ENCODE measurements around the gene ANXA2. TPM values are rescaled to one million over a fixed set of nuclear protein-coding genes. Genes with fewer than 3 reads are reported as not detected.

ANXA2 gene
- total RNA-seq, 1 donor = 3,136 TPM

DNA sequence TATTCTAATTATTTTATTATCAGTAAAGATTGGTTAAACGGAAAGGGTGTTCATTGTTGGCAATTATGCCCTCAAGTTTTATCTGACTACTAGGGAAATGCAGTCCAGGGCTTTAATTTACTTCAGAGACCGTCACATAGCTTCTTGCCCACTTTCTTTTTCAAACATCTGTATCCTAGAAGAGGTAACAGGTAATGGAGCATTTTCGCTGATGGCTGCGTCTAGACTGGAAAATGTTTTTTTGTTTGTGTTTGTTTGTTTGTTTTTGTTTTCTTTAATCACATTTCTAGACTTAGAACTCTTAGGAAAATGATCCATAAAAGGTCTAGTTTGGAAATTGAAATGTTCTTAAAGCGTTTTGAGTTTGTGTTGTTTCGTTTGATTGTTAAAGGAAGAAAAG is 71.4 kb downstream of the ANXA2 start:
- no peak overlapping the region for H3K4me3 ChIP-seq (ENCODE audit: low read depth, low read length)
- TF ChIP-seq, protein P1, sequence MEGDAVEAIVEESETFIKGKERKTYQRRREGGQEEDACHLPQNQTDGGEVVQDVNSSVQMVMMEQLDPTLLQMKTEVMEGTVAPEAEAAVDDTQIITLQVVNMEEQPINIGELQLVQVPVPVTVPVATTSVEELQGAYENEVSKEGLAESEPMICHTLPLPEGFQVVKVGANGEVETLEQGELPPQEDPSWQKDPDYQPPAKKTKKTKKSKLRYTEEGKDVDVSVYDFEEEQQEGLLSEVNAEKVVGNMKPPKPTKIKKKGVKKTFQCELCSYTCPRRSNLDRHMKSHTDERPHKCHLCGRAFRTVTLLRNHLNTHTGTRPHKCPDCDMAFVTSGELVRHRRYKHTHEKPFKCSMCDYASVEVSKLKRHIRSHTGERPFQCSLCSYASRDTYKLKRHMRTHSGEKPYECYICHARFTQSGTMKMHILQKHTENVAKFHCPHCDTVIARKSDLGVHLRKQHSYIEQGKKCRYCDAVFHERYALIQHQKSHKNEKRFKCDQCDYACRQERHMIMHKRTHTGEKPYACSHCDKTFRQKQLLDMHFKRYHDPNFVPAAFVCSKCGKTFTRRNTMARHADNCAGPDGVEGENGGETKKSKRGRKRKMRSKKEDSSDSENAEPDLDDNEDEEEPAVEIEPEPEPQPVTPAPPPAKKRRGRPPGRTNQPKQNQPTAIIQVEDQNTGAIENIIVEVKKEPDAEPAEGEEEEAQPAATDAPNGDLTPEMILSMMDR (IDR thresholded peaks at IDR 0.05; ENCODE audit: insufficient read depth, low read length) = no peak
- no peak for DNase-seq (ENCODE audit: low read depth)

DNA sequence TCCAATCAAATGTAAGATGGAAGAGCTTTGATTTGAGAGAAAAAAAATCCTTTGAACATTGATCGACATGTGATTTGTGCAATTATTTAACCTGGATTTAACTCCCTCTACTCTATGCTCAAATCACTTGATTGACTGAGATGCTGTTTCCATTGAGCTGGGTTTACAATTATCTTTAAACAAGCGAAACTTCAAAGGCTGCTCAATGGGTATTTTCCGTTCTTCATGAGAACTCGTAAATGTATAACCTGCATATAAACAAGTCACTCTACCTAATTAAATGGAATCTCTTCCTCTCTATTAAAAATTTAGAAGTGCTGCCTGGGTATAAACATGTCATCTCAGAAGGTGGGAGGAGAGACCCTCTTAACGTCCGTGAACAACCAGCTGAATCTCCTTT is 71.9 kb downstream of the ANXA2 start:
- DNase-seq (ENCODE audit: low read depth) = no peak
- TF ChIP-seq, protein P1 (IDR thresholded peaks at IDR 0.05; ENCODE audit: insufficient read depth, low read length) = no peak
- H3K4me3 ChIP-seq (ENCODE audit: low read depth, low read length) = no peak overlapping the region

DNA sequence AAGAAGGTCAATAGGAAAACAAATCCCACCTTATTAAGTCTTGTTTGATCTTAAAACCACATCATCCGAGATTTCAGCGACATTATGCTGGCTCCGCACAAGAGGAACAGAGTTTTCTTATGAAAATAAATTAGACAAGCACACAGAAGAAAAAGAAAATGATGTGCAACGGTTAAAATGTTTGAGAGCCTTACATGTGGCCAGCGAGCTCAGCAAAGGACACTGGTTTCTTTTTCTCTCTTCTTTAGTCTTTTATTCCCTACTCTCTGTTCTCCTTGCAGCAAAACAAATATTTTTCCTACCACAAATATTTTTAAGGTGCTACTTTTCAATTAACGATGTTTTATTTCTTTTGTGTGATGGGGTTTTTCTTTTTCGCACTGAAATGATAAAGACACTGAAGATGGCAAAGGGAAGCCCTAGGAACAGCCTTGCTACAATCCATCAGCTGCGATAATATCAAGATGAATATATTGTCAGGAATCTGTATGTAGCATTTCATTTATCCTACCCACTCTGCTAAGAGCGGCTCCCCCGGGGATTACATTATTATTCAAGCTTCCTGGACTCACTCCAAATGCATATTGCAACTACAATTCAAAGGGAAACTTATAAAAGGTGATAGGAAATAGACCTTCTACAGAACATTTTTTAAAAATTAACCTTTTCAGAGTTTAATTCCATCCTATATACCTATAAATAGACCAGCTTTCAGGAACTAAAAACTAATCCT is 72.9 kb downstream of the ANXA2 start:
- H3K4me3 ChIP-seq (ENCODE audit: low read depth, low read length) = no peak overlapping the region
- TF ChIP-seq, protein P1 (IDR thresholded peaks at IDR 0.05; ENCODE audit: insufficient read depth, low read length) = no peak
- DNase-seq (ENCODE audit: low read depth) = no peak

DNA sequence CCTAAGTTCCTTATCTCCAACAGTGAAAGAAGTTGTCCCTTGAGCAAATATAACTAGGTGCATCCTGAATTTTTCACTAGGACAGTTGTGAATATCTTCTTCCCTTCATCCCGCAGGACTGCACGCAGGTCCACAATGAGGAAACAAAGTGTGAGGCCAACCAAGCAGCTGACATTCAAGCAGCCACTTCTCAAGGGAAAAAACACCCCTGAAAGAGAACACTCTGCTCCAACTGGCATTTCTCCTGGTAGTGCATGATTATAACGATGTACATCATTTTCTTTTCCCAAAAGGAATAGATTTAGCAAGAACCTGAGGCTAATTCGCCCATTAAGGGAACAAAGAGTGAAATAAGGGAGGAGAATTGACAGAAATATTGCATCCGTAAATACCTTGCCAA is 74.5 kb downstream of the ANXA2 start:
- no peak overlapping the region for H3K4me3 ChIP-seq (ENCODE audit: low read depth, low read length)
- TF ChIP-seq, protein P1 (IDR thresholded peaks at IDR 0.05; ENCODE audit: insufficient read depth, low read length) = no peak
- DNase-seq (ENCODE audit: low read depth) = no peak

DNA sequence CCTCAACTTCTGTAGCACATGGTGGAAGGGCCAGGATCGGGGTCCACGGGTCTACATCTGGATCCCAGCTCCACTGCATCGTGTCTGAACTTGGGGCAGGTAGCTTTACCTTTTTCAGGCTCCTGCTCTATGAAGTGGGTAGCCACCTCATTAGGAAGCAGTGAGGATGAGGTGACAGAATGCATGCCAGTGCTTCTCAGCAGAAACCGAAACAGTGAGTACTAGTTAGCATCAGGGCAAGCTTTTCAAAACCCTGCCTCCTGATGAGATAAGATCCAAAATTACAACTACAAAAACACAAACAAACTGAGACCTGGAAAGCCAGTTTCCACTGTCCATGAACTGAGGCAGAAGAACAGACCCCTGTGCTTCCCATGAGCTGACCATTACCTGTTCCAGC is 77.4 kb downstream of the ANXA2 start:
- TF ChIP-seq, protein P1 (IDR thresholded peaks at IDR 0.05; ENCODE audit: insufficient read depth, low read length) = no peak
- DNase-seq (ENCODE audit: low read depth) = no peak
- no peak overlapping the region for H3K4me3 ChIP-seq (ENCODE audit: low read depth, low read length)

DNA sequence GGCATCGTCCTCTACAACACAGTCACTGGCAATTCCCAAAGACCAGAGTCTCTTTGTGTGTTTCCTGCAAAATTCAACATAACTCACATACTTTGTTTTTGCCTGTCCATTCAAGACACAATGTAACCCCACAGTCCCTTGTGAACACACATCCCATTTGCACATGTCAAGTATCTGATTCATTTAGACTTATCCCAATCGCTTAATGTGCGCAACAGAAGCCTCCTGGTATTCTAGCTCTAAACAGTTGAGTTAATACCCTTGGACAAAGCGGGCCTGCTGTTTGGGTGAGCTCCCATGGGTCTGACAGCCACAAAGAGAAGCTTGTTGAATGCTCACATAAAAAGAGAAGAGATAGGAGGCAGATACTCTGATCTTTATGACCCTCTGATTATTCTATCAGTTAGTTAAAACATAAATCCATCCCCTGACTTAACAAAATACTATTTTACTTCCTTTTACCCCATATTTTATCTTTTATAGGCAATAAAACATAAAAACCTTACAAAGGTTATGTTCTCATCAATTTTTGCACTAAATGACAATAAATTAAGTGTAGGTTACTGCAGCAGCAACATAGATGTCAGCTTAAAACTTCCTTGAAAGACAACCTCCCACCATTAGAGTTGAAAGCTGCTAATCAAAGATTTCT is 79.4 kb downstream of the ANXA2 start:
- no peak overlapping the region for H3K4me3 ChIP-seq (ENCODE audit: low read depth, low read length)
- DNase-seq (ENCODE audit: low read depth) = no peak
- TF ChIP-seq, protein P1 (IDR thresholded peaks at IDR 0.05; ENCODE audit: insufficient read depth, low read length) = no peak
